Heart left ventricle (tissue), 16 donors: ENCODE results near the gene DCLK3. TPM values are rescaled to one million over a fixed set of nuclear protein-coding genes. Genes with fewer than 3 reads are reported as not detected.

Experiments used
- ATAC-seq, 4 donors: fragments of 200-7000 bp; cut with Tn5 transposase; one replicate each; pipeline ENCODE4 v1.9.1; 2020 to 2022; ENCODE audit warnings: moderate library complexity in 4 of 4, mild to moderate bottlenecking in 3 of 4, moderate number of reproducible peaks in 1 of 4
- DNase-seq, 5 donors: peaks; one replicate each; pipeline ENCODE4 v3.0.0-alpha.2; 2020
- H3K27ac ChIP-seq, 12 donors: fragments of 200-600 bp; sonication (generic) in 4 of 12; one replicate each; pipeline versions ENCODE4 v1.5.0 to v1.8.0; 2016 to 2022; ENCODE audit warnings: mild to moderate bottlenecking in 2 of 12
- H3K27me3 ChIP-seq, 9 donors: fragments of 200-600 bp; sonication (generic) in 2 of 9; one replicate each; pipeline versions ENCODE4 v1.5.1 to v1.8.0; 2016 to 2022; ENCODE audit warnings: mild to moderate bottlenecking in 3 of 9
- H3K36me3 ChIP-seq, 9 donors: fragments of 200-600 bp; sonication (generic) in 2 of 9; one replicate each; pipeline versions ENCODE4 v1.5.0 to v1.8.0; 2018 to 2022; ENCODE audit warnings: mild to moderate bottlenecking in 2 of 9
- H3K4me1 ChIP-seq, 12 donors: fragments of 200-600 bp; sonication (generic) in 4 of 12; one replicate each; pipeline versions ENCODE4 v1.5.0 to v1.8.0; 2016 to 2022; ENCODE audit warnings: mild to moderate bottlenecking in 3 of 12
- H3K4me3 ChIP-seq, 12 donors: fragments of 200-600 bp; sonication (generic) in 4 of 12; one replicate each; pipeline versions ENCODE4 v1.5.0 to v1.8.0; 2017 to 2022; ENCODE audit warnings: mild to moderate bottlenecking in 9 of 12, moderate library complexity in 4 of 12
- H3K9me3 ChIP-seq, 12 donors: fragments of 200-600 bp; sonication (generic) in 4 of 12; one replicate each; pipeline versions ENCODE4 v1.5.0 to v1.8.0; 2016 to 2022; ENCODE audit warnings: mild to moderate bottlenecking in 1 of 12
- POLR2A ChIP-seq, 2 donors: fragments of 450-650 bp; IDR thresholded peaks; one replicate each; pipeline ENCODE4 v1.6.1; 2017; ENCODE audit warnings: antibody characterized with exemption in 2 of 2, mild to moderate bottlenecking in 2 of 2, moderate library complexity in 2 of 2
- WGBS, 4 donors: extraction: QIAGEN DNeasy Blood & Tissue Kit in 2 of 4; methylation state at CpG; one replicate each; pipeline versions ENCODE4 v1.1.5 to v1.1.7; 2013 to 2018; 5-methylcytosine and 5-hydroxymethylcytosine counted together
- intact Hi-C, 10 donors: fragments of 100-400 bp; cut with DNase I; formaldehyde crosslinking; loops; one replicate each; pipeline versions ENCODE4 v1.11.1 to v1.14.2; 2022
- polyA plus RNA-seq, 2 donors: library from polyadenylated mRNA; stranded (reverse); fragments of 200-250 nt; gene quantifications; one replicate each; pipeline ENCODE4 v1.2.3, GENCODE V29; 2013
- total RNA-seq, 9 donors: library from RNA; depleted of rRNA in 2 of 9; stranded (reverse); fragments of >200 nt in 2 of 9; fragmentation: NEBNext Ultra II Directional in 3 of 9; extraction: Animal tissue kit (Norgen Biotek cat#: 25700) in 3 of 9; gene quantifications; one replicate each; pipeline versions ENCODE4 v1.1.0 to v1.2.4, GENCODE V29; 2016 to 2023
- TF ChIP-seq, protein P1 (sequence below), 12 donors: fragments of 200-600 bp; sonication (generic) in 4 of 12; IDR thresholded peaks; one replicate each; pipeline versions ENCODE4 v1.5.0 to v1.8.0; 2018 to 2022; ENCODE audit warnings: antibody characterized with exemption in 12 of 12, mild to moderate bottlenecking in 5 of 12
- donor health status: ischemic (EF 13 %, LVEDD 7.1; RV severe dilation, severe dysfunction).
- donor health status: healthy with polysubstance abuse.
- donor health status: DM: no; HTN: yes; CAD: no.
- donor health status: DM: no; HTN: no; CAD: no.
- donor health status: ischemic (EF 25% LVEDD 6.9; RV normal size, moderate dysfunction).
- donor health status: ischemic (EF 25% LVEDD 5.7; RV mildly dilated, moderate dysfunction).
- donor health status: healthy.
- donor health status: DM: yes; HTN: yes; CAD: no.
- donor health status: ischemic (EF 35%, LVEDD 5.7; RV mildly dilated, moderate dysfunction).
- donor health status: nonischemic (EF 11% LVEDD 7.7; RV severe dilation, severe dysfunction).
- donor health status: DM: yes; HTN: yes; CAD: no.
- donor health status: PGD.
- donor health status: ischemic (EF 29% LVEDD 5.4; RV normal size, mild dysfunction).
- donor health status: nonischemic (EF 23%, LVEDD 6.1; RV moderate dilation, normal function).

The DCLK3 gene
- total and polyA plus RNA-seq, 11 donors, result 0.08 to 0.48 (median 0.15) TPM; not detected in 1

DNA sequence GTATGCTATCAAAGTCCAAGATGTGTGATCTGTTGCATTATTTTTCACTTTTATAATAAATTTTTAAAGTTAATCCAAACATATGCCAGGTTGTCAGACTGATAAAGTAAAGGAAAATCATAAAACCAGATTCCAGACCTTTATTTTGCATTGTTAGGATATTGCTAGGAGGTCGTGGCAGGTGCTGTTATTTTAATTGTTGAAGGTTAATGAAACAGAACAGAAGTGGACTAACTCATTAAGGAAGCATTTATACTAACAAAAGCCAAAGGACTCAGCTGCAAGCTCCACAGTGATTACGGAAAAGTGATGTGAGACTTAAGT, 63.1 kb downstream of the DCLK3 start:
- no peaks in the 10 kb centered on the region for H3K36me3 ChIP-seq
- no peaks in the 10 kb centered on the region for H3K9me3 ChIP-seq
- no peak overlapping the region for H3K4me3 ChIP-seq
- TF ChIP-seq, protein P1, sequence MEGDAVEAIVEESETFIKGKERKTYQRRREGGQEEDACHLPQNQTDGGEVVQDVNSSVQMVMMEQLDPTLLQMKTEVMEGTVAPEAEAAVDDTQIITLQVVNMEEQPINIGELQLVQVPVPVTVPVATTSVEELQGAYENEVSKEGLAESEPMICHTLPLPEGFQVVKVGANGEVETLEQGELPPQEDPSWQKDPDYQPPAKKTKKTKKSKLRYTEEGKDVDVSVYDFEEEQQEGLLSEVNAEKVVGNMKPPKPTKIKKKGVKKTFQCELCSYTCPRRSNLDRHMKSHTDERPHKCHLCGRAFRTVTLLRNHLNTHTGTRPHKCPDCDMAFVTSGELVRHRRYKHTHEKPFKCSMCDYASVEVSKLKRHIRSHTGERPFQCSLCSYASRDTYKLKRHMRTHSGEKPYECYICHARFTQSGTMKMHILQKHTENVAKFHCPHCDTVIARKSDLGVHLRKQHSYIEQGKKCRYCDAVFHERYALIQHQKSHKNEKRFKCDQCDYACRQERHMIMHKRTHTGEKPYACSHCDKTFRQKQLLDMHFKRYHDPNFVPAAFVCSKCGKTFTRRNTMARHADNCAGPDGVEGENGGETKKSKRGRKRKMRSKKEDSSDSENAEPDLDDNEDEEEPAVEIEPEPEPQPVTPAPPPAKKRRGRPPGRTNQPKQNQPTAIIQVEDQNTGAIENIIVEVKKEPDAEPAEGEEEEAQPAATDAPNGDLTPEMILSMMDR (IDR thresholded peaks at IDR 0.05), result peak in 2 of 12 donors; percentile 2 to 32
- no peak for TF ChIP-seq POLR2A (IDR thresholded peaks at IDR 0.05)
- no peak for DNase-seq
- no peak overlapping the region for H3K27ac ChIP-seq
- no peaks in the 10 kb centered on the region for H3K4me1 ChIP-seq
- no peaks in the 10 kb centered on the region for H3K27me3 ChIP-seq
- intact Hi-C loops, result loop anchor here (1.0 to 5.0 kb wide), 4 partner anchors 734 to 736 kb away; no protein-coding TSS in a partner anchor
- ATAC-seq, result no peak
- 66 to 80% (median 73%) methylated on average over 2 of the region's 2 CpGs for WGBS, 4 donors

DNA sequence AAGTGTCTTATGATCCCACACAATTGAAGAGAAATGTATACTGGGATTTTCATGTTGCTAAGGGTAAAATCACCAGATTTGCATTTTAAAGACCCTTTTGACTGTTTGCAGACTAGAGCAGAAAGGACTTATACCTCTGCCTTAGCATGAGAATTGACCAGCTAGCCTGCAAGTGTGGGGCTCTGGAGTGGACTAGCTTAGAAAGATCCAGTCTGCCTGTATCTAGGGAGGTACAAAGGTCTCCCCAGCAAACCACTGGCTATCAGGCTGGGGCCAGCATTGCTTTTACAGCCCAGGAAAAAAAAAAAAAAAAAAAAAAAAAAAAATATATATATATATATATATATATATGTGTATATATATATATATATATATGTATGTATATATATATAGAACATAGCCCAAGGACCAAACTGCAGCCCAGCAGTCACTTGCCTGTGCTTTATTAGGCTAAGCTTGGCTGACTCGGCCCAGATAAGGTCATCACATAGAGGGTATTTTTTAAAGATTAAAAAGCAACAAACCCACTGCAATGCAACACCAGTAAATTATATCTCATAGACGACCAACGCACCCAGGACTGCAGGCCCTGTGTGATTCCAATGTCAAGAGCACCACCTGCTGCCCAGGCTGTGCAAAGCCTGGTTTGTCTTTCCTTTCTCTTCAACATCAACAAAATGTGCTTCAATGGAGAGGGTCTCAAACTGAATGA, 63.7 kb downstream of the DCLK3 start:
- H3K27me3 ChIP-seq, result no peaks in the 10 kb centered on the region
- 0 to 2% (median 1%) methylated on average over 3 of the region's 3 CpGs for WGBS, 4 donors
- H3K36me3 ChIP-seq, result no peaks in the 10 kb centered on the region
- H3K27ac ChIP-seq, result no peak overlapping the region
- DNase-seq (peak in 4 of 5 donors; percentile 32 to 50 (median 42)), ATAC-seq (peak; percentile 48 to 83 (median 76))
- TF ChIP-seq, protein P1 (IDR thresholded peaks at IDR 0.05), result peak; percentile 57 to 87 (median 74)
- no peak for TF ChIP-seq POLR2A (IDR thresholded peaks at IDR 0.05)
- no peak overlapping the region for H3K4me3 ChIP-seq
- intact Hi-C loops, result loop anchor here (1.0 to 5.0 kb wide), 4 partner anchors 733 to 736 kb away; no protein-coding TSS in a partner anchor
- H3K4me1 ChIP-seq, result no peaks in the 10 kb centered on the region
- H3K9me3 ChIP-seq, result no peaks in the 10 kb centered on the region

DNA sequence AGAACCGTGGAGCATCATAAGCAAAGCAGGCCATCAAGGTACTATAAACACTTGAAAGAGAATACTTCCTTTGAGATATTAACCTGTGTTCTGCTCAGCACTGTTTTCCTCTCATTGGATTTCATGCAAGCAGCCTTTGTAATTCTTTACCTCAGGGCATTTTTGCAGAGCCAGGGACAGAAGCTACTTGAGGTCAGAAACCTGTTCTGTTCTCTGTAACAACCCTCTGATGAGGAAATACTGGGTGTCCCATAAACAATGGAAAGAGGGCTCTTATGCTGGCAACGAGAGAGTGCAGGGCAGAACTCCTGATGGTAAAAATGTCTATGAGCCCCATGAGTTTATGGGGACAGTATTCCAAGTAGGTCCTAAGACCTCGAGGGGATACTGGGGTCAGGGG, 66.0 kb downstream of the DCLK3 start:
- peaks cover 0 to 2% (median 0%) of the 10 kb centered on the region in 12 donors for H3K4me1 ChIP-seq
- TF ChIP-seq POLR2A (IDR thresholded peaks at IDR 0.05), result no peak
- TF ChIP-seq, protein P1 (IDR thresholded peaks at IDR 0.05), result no peak
- DNase-seq, result no peak
- no peaks in the 10 kb centered on the region for H3K27me3 ChIP-seq
- intact Hi-C loops, result no loop called here
- no peak overlapping the region for H3K27ac ChIP-seq
- peaks cover 0 to 3% (median 0%) of the 10 kb centered on the region in 12 donors for H3K9me3 ChIP-seq
- H3K36me3 ChIP-seq, result no peaks in the 10 kb centered on the region
- 83 to 90% (median 84%) methylated on average over 3 of the region's 3 CpGs for WGBS, 4 donors
- H3K4me3 ChIP-seq, result no peak overlapping the region
- ATAC-seq, result no peak

DNA sequence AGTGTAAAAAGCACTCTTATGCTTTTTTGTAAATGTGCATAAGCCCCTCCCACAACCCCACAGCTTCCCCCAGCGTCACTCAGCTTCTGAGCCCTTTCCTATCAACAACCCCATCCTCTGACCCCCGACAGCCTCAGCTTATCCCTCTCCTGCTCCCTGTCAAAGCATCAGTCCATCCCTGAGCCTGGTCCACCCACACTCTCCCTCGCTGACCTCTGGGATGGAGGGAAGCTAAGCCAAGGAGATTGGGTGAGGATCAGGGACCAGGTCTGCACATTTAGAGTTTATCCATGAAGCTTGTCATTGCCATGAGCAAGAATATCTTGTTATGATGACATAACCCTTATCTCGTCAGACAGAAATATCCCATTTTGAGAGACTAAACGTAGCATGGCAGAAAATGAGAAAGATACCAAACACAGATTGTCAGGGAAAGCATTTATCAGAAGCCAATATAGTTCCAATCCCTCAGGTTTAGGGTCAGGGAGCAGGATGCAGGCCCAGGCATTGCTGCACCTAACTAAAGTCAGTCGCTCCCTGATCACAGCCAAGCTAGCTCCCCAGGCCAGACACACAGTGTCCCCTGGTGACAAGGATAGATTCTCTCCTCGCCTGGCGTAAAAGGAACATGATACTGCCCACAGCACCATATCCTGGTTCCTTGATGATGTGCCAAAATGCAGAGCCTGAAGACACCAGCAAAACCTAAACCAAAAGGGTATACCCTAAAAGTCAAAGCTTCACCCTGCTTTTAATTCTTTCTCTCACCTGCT, 66.9 kb downstream of the DCLK3 start:
- Histone ChIP-seq H3K27ac (no peak overlapping the region), H3K27me3 (no peaks in the 10 kb centered on the region), H3K4me1 (peaks cover 0 to 2% (median 0%) of the 10 kb centered on the region in 12 donors), H3K9me3 (peaks cover 0 to 7% (median 0%) of the 10 kb centered on the region in 12 donors), H3K4me3 (no peak overlapping the region), H3K36me3 (no peaks in the 10 kb centered on the region)
- no peak for DNase-seq
- intact Hi-C loops, result no loop called here
- no peak for ATAC-seq
- 74 to 77% (median 75%) methylated on average over 8 of the region's 8 CpGs for WGBS, 4 donors
- TF ChIP-seq POLR2A (IDR thresholded peaks at IDR 0.05), result no peak
- TF ChIP-seq, protein P1 (IDR thresholded peaks at IDR 0.05), result no peak
